ENCODE measurements around the gene CFAP69.

The CFAP69 gene

GRCh38 chr7:90222811-90223725 lies 21.9 kb upstream of the CFAP69 start:
- no peak for DNase-seq
- Mint-ChIP-seq H3K27me3 (peaks cover 52% of the 10 kb centered on the region), H3K9me3 (no peaks in the 10 kb centered on the region), H3K27ac (no peak overlapping the region), H3K4me1 (ENCODE audit: low read depth) (no peaks in the 10 kb centered on the region), H3K36me3 (ENCODE audit: low read depth) (no peaks in the 10 kb centered on the region), H3K4me3 (no peak overlapping the region)

DNA sequence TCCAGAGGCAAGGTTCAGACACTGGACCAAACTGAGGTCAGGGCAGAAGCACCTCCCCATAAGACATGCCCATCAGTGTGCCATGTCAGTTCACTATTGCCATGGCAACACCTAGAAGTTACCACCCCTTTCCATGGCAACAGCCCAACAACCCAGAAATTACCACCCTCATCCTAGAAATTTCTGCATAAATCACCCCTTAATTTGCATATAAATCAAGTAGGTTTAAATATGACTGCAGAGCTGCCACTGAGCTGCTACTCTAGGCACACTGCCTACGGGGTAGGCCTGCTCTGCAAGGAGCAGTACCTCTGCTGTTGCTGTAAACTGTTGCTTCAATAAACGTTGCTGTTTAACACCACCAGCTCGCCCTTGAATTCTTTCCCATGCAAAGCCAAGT lies 20.8 kb upstream of the CFAP69 start:
- Mint-ChIP-seq H3K4me1 (ENCODE audit: low read depth) (no peaks in the 10 kb centered on the region), H3K27ac (no peak overlapping the region), H3K9me3 (no peaks in the 10 kb centered on the region), H3K36me3 (ENCODE audit: low read depth) (no peaks in the 10 kb centered on the region), H3K4me3 (no peak overlapping the region), H3K27me3 (peaks cover 56% of the 10 kb centered on the region)
- no peak for DNase-seq

GRCh38 chr7:90225181-90225580 lies 19.8 kb upstream of the CFAP69 start:
- Mint-ChIP-seq H3K36me3 (ENCODE audit: low read depth) (no peaks in the 10 kb centered on the region), H3K4me1 (ENCODE audit: low read depth) (no peaks in the 10 kb centered on the region), H3K9me3 (no peaks in the 10 kb centered on the region), H3K4me3 (no peak overlapping the region), H3K27ac (no peak overlapping the region), H3K27me3 (peaks cover 48% of the 10 kb centered on the region)
- no peak for DNase-seq

GRCh38 chr7:90225601-90226000 lies 19.4 kb upstream of the CFAP69 start:
- Mint-ChIP-seq H3K27ac (no peak overlapping the region), H3K27me3 (peaks cover 43% of the 10 kb centered on the region), H3K36me3 (ENCODE audit: low read depth) (no peaks in the 10 kb centered on the region), H3K9me3 (no peaks in the 10 kb centered on the region), H3K4me3 (no peak overlapping the region), H3K4me1 (ENCODE audit: low read depth) (no peaks in the 10 kb centered on the region)
- no peak for DNase-seq

DNA sequence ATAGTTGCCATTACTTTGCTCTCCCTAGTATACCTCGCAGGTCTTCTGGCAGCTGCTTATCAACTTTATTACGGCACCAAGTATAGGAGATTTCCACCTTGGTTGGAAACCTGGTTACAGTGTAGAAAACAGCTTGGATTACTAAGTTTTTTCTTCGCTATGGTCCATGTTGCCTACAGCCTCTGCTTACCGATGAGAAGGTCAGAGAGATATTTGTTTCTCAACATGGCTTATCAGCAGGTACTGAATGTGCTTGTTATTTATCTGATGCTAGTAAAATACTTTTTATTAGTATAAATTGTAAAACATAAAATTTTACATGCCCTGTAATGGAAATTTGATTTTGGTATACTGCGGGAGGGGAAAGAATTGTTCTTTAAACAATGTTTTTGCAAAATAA lies 17.7 kb upstream of the CFAP69 start:
- H3K4me3 Mint-ChIP-seq, result no peak overlapping the region
- no peaks in the 10 kb centered on the region for H3K9me3 Mint-ChIP-seq
- H3K36me3 Mint-ChIP-seq (ENCODE audit: low read depth), result no peaks in the 10 kb centered on the region
- DNase-seq, result no peak
- no peaks in the 10 kb centered on the region for H3K4me1 Mint-ChIP-seq (ENCODE audit: low read depth)
- no peak overlapping the region for H3K27ac Mint-ChIP-seq
- peaks cover 33% of the 10 kb centered on the region for H3K27me3 Mint-ChIP-seq

GRCh38 chr7:90229682-90230081 lies 15.3 kb upstream of the CFAP69 start:
- Mint-ChIP-seq H3K27ac (no peak overlapping the region), H3K4me1 (ENCODE audit: low read depth) (no peaks in the 10 kb centered on the region), H3K9me3 (no peaks in the 10 kb centered on the region), H3K27me3 (peaks cover 18% of the 10 kb centered on the region), H3K36me3 (ENCODE audit: low read depth) (no peaks in the 10 kb centered on the region), H3K4me3 (no peak overlapping the region)
- no peak for DNase-seq

DNA sequence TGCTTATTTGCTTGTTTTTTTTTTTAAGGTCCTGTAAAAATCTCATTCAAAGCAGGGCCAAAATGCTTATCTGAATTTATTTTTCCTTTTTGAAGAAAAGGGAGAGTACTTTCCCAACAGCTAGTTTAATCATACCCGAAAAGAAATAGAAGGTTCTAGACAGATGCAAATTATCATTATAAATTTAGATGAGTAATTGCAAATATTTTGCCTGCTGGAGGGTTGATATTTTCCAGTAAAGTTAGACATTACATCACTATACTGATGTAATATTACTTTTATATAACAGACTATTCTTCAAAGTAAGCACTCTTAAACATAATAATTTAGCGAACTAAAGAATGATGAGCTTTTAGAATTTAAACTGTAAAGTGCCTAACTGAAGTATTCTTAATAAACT lies 14.1 kb upstream of the CFAP69 start:
- no peaks in the 10 kb centered on the region for H3K9me3 Mint-ChIP-seq
- no peak overlapping the region for H3K27ac Mint-ChIP-seq
- peaks cover 13% of the 10 kb centered on the region for H3K27me3 Mint-ChIP-seq
- DNase-seq, result no peak
- H3K4me3 Mint-ChIP-seq, result no peak overlapping the region
- H3K36me3 Mint-ChIP-seq (ENCODE audit: low read depth), result no peaks in the 10 kb centered on the region
- H3K4me1 Mint-ChIP-seq (ENCODE audit: low read depth), result no peaks in the 10 kb centered on the region

DNA sequence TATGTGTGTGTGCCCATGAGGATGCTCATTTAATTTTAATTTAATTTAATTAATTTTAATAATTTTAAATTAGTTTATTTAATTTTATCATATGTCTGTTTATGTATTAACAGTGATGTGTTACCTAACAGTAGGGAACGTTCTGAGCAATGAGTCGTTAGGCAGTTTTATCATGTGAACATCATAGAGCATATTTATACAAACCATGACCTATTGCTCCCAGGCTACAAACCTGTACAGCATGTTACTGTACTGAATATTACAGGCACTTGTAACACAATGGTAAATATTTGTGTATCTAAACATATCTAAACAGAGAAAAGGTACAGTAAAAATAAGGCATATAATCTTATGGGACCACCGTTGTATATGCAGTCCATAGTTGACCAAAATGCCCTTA lies 13.7 kb upstream of the CFAP69 start:
- Mint-ChIP-seq H3K27me3 (peaks cover 13% of the 10 kb centered on the region), H3K27ac (no peak overlapping the region), H3K4me3 (no peak overlapping the region), H3K36me3 (ENCODE audit: low read depth) (no peaks in the 10 kb centered on the region), H3K4me1 (ENCODE audit: low read depth) (no peaks in the 10 kb centered on the region), H3K9me3 (no peaks in the 10 kb centered on the region)
- no peak for DNase-seq

- DNase-seq, result no peak
- H3K4me3 Mint-ChIP-seq, result no peak overlapping the region
- H3K9me3 Mint-ChIP-seq, result no peaks in the 10 kb centered on the region
- no peaks in the 10 kb centered on the region for H3K4me1 Mint-ChIP-seq (ENCODE audit: low read depth)
- H3K27ac Mint-ChIP-seq, result no peak overlapping the region
- H3K27me3 Mint-ChIP-seq, result peaks cover 14% of the 10 kb centered on the region
- no peaks in the 10 kb centered on the region for H3K36me3 Mint-ChIP-seq (ENCODE audit: low read depth)
Observed at GRCh38 chr7:90232430-90232829, 12.5 kb upstream of the CFAP69 start.

GRCh38 chr7:90233569-90233968 lies 11.4 kb upstream of the CFAP69 start:
- Mint-ChIP-seq H3K9me3 (no peaks in the 10 kb centered on the region), H3K4me1 (ENCODE audit: low read depth) (no peaks in the 10 kb centered on the region), H3K27me3 (peaks cover 10% of the 10 kb centered on the region), H3K27ac (no peak overlapping the region), H3K36me3 (ENCODE audit: low read depth) (no peaks in the 10 kb centered on the region), H3K4me3 (no peak overlapping the region)
- DNase-seq, result no peak

GRCh38 chr7:90236721-90237289 lies 8.2 kb upstream of the CFAP69 start:
- H3K27me3 Mint-ChIP-seq, result peaks cover 9% of the 10 kb centered on the region
- H3K36me3 Mint-ChIP-seq (ENCODE audit: low read depth), result no peaks in the 10 kb centered on the region
- no peak overlapping the region for H3K4me3 Mint-ChIP-seq
- no peak for DNase-seq
- H3K27ac Mint-ChIP-seq, result no peak overlapping the region
- no peaks in the 10 kb centered on the region for H3K9me3 Mint-ChIP-seq
- no peaks in the 10 kb centered on the region for H3K4me1 Mint-ChIP-seq (ENCODE audit: low read depth)

DNA sequence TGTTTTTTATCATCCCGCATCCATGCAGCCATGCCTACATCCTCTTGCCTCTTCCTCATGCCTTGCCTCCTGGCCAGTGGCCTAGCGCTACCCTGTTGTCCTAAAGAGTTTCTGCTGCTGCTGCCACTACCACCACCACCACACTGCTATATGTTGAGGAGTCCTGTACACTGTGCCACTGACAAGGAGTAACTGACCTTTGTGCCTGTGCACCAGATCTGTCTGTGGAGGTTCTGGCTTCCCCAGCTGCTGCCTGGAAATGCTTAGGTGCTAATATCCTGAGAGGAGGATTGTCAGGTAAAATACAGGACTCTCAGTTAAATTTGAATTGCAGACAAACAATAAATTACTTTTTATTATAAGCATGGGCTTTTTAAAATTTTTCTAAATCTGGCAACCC lies 7.0 kb upstream of the CFAP69 start:
- H3K27ac Mint-ChIP-seq, result no peak overlapping the region
- H3K9me3 Mint-ChIP-seq, result no peaks in the 10 kb centered on the region

DNA sequence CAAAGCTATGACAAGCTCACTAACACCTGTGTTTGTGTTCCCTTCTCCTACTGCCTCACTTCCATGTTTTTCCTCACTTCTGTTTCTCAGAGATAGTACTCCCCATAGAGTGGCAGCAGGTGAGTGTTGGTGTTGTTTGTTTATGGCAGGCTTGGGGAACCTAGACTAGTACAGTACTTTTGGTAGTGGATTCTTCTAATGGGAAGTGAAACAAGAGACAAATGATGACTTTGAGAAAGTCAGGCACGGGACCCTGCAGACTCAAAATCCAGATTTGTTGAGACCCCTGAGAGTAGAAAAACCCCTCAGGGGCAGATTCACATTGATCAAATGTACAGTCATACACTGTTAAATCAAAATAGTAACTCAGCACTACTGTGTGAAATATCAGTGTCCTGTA lies 6.4 kb upstream of the CFAP69 start:
- Mint-ChIP-seq H3K9me3 (no peaks in the 10 kb centered on the region), H3K27me3 (peaks cover 13% of the 10 kb centered on the region), H3K36me3 (ENCODE audit: low read depth) (no peaks in the 10 kb centered on the region), H3K4me1 (ENCODE audit: low read depth) (no peaks in the 10 kb centered on the region), H3K4me3 (no peak overlapping the region), H3K27ac (no peak overlapping the region)
- DNase-seq, result no peak

More for the DNA sequence above, 7.0 kb upstream of the CFAP69 start:
- peaks cover 11% of the 10 kb centered on the region for H3K27me3 Mint-ChIP-seq
- no peak overlapping the region for H3K4me3 Mint-ChIP-seq
- DNase-seq, result no peak
- no peaks in the 10 kb centered on the region for H3K36me3 Mint-ChIP-seq (ENCODE audit: low read depth)
- H3K4me1 Mint-ChIP-seq (ENCODE audit: low read depth), result no peaks in the 10 kb centered on the region

- Mint-ChIP-seq H3K4me1 (ENCODE audit: low read depth) (peaks cover 4% of the 10 kb centered on the region), H3K27me3 (peaks cover 18% of the 10 kb centered on the region), H3K27ac (no peak overlapping the region), H3K4me3 (no peak overlapping the region), H3K9me3 (no peaks in the 10 kb centered on the region), H3K36me3 (ENCODE audit: low read depth) (no peaks in the 10 kb centered on the region)
- no peak for DNase-seq
Observed at GRCh38 chr7:90239050-90239449, 5.9 kb upstream of the CFAP69 start.

- Mint-ChIP-seq H3K9me3 (no peaks in the 10 kb centered on the region), H3K27me3 (peaks cover 25% of the 10 kb centered on the region), H3K4me1 (ENCODE audit: low read depth) (peaks cover 11% of the 10 kb centered on the region), H3K27ac (no peak overlapping the region), H3K36me3 (ENCODE audit: low read depth) (peaks cover under 1% of the 10 kb centered on the region), H3K4me3 (no peak overlapping the region)
- DNase-seq, result no peak
Observed at GRCh38 chr7:90239625-90240228, 5.2 kb upstream of the CFAP69 start.
